NB4 (cell line): ENCODE data around the gene LHX4.

Experiments used
- CTCF ChIP-seq: IDR thresholded peaks from one replicate; pipeline ENCODE4 v1.5.1; 2012; ENCODE audit warnings: low read depth, low read length
- MAX ChIP-seq: IDR thresholded peaks from 2 replicates; pipeline ENCODE4 v1.6.1; 2011; ENCODE audit warnings: low read depth, low read length
- POLR2A ChIP-seq: IDR thresholded peaks from 2 replicates; pipeline ENCODE4 v1.6.1; 2011; ENCODE audit warnings: mild to moderate bottlenecking; ENCODE audit not compliant: insufficient read length; ENCODE audit errors: extremely low read depth

GRCh38 chr1:180327089-180327488 is 97.0 kb downstream of the LHX4 start:
- TF ChIP-seq CTCF (no peak), MAX (no peak), POLR2A (no peak)
